SH-SY5Y (cell line): ENCODE data around the gene INPP4A.

Experiments used
- GATA2 ChIP-seq: IDR thresholded peaks from 2 replicates; pipeline ENCODE4 v1.6.1; 2011; ENCODE audit warnings: mild to moderate bottlenecking, low read depth, low read length
- GATA3 ChIP-seq: IDR thresholded peaks from 2 replicates; pipeline ENCODE4 v1.6.1; 2011; ENCODE audit warnings: low read depth, mild to moderate bottlenecking, low read length, moderate library complexity

DNA sequence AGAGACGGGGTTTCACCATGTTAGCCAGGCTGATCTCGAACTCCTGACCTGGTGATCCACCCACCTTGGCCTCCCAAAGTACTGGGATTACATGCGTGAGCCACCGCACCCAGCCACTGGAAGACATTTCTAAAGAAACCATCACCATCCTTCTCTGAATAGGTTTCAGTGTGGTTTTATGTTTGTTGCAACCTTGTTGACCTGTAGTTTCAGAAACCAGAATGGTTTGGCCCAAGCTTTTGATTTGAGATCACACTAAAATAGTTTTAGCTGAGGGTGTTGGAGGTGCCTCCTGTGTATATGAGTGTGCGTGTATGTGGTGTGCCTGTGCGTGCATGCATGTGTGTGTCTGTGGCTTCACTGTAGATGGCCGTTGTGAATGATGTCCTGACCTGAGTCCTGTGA is 26.2 kb downstream of the INPP4A start:
- TF ChIP-seq GATA2 (no peak), GATA3 (no peak)
